Esophagus squamous epithelium (tissue), 4 donors: Measurements from ENCODE around the gene VAT1L.

Source experiments
- CTCF ChIP-seq, 6 experiments: fragments of 450-650 bp in 4 of 6; fragments of 200-600 bp in 2 of 6; sonication (generic) in 2 of 6; IDR thresholded peaks; one replicate each; pipeline ENCODE4 v1.5.1; 2016 to 2019; ENCODE audit warnings: antibody characterized with exemption in 6 of 6, mild to moderate bottlenecking in 4 of 6, moderate library complexity in 4 of 6
- POLR2A ChIP-seq, 4 donors: fragments of 450-650 bp; IDR thresholded peaks; one replicate each; pipeline ENCODE4 v1.6.1; 2017; ENCODE audit warnings: antibody characterized with exemption in 4 of 4, mild to moderate bottlenecking in 4 of 4, moderate library complexity in 3 of 4

- no peak for TF ChIP-seq CTCF (IDR thresholded peaks at IDR 0.05)
- no peak for TF ChIP-seq POLR2A (IDR thresholded peaks at IDR 0.05)
Observed at GRCh38 chr16:77838597-77839255, 50.4 kb downstream of the VAT1L start.
